H7 (cell line): ENCODE measurements around the gene FBXW4. TPM values are rescaled to one million over a fixed set of nuclear protein-coding genes. Genes with fewer than 3 reads are reported as not detected.

Source experiments
- DNase-seq: peaks from one replicate; pipeline ENCODE4 v3.0.0; 2012
- H3K27me3 ChIP-seq: 2 replicates; pipeline ENCODE4 v1.6.0; 2011; ENCODE audit warnings: mild to moderate bottlenecking, low read length; ENCODE audit not compliant: control insufficient read depth, insufficient read depth
- H3K36me3 ChIP-seq: replicated peaks from 2 replicates; pipeline ENCODE4 v1.5.1; 2011; ENCODE audit warnings: low read length; ENCODE audit not compliant: control insufficient read depth, insufficient read depth
- H3K4me3 ChIP-seq: 2 replicates; pipeline ENCODE4 v1.5.1; 2011; ENCODE audit warnings: low read depth, mild to moderate bottlenecking, control low read depth, low read length, moderate library complexity; ENCODE audit not compliant: insufficient read depth
- total RNA-seq: library from RNA; depleted of rRNA; stranded (reverse); fragments of >200 nt; shearing (Covaris generic); gene quantifications from 2 replicates; pipeline ENCODE4 v1.2.3, GENCODE V29; 2014

FBXW4 gene
- total RNA-seq, 1 experiment from 2014 or later: 25.4 TPM

DNA sequence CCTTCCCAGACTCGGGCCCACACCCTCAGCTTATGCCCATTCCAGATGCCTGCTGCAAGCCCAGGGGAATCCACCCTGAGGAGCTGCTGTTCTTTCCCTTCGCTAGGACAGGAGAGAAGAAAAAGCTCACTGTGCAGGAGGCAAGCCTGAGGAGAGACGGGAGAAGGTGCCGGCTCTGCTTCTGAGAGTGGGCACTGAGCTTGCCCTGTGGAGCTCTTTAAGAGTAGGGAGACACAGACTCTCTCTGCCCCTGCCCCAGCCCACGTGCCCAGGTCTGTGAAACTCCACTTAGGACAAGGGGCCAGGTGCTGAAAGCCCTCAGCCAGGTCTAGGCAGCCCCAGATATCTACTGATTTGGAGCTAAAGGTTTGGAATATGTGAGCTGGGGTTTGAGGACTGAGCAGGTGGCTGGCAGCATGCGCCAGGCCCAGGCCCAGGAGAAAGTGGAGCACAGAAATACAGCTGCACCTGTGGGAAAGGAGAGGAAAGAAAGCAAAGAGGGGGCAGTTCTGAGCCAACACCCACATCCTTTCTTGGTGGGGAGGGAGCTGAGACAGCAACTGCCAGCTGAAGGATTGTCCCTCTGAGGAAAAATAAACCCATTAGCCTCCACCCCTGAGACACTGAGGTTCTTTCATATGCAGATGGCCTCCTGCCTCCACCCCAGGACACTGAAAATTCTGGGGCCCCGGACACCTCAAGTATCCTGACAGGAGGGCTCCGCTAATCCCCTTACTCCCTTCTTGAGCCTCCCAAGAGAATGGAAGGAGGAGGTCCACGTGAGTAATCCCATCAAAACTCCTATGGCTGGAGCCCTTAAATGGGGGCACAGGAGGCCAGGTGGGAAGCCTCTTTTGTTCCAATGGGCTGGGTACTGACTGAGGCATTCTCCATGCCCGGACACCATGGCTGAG, 114.2 kb downstream of the FBXW4 start:
- peaks cover 16% of the 10 kb centered on the region for H3K36me3 ChIP-seq
- peak; percentile 76 for DNase-seq
- no peak overlapping the region for H3K4me3 ChIP-seq
- no peaks in the 10 kb centered on the region for H3K27me3 ChIP-seq

DNA sequence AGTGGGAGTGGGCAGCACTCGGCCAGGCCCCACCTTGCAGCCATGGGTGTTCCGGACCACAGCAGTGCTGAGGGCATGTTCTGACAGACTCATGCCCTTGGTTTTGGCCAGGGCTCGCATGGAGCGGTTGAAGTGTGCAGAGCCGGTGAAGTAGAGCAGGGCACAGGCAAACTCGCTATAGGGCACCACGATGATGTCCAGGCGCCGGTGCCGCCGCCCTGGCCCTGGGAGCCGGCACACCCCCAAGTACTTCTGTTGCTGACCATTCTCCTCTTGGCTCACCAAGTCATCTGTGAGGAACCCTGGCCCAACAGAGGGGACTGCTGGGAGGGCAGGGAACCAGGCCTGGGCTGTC, 115.5 kb downstream of the FBXW4 start:
- H3K36me3 ChIP-seq: peaks cover 12% of the 10 kb centered on the region
- DNase-seq: no peak
- H3K4me3 ChIP-seq: no peak overlapping the region
- H3K27me3 ChIP-seq: no peaks in the 10 kb centered on the region

DNA sequence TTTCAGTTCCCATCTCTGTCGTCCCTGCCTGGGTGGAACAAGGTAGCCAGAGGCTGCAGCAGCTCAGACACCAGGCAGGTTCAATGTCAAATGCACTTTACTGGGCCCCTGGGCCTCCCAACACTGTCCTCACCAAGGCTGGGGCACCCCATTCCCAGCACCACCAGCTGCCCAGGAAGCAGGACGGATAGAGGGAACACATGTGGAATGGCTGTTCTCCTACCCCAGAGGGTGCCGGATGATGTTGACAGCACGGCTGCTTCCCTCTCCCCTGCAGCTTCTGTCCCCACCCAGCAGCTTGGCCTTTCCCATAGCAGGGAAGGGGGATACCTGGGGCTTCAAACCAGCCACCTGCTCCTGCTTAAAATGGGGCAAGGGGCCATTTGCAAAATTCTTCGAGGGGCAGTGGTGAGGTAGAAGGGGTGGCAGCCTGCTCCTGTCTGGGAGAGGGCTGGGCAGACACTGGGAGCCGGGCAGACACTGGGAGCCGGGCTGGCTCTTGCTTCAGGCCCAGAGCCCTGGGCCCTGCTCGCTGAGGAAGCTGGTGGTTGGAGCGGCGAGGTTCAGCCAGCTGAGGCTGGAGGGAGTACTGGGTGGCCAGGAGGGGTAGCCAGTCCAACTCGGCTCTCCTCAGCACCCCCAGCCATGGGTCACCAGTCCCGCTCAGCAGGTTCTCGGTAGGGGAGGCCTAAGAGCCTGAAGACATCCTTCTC, 116.0 kb downstream of the FBXW4 start:
- no peak for DNase-seq
- Histone ChIP-seq H3K4me3 (no peak overlapping the region), H3K36me3 (peaks cover 12% of the 10 kb centered on the region), H3K27me3 (no peaks in the 10 kb centered on the region)

DNA sequence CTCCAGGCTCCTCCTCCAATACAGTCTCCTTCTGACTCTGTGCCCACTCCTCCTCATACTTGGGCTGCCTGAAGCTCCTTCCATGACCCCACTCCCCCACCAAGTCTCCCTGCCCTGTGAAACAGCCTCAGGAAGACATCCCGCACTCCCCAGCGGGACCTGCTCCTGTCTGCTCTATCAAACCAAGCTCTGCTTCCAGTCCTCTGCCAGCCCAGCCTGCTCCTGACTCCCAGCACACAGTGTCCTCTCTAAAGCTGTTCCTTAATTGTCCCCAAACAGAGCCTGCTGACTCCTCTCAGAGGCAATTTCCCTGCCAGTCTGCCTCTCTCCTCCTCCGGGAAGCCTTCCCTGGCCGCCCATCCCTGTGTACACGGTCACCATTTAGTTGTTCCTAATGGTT, 116.8 kb downstream of the FBXW4 start:
- Histone ChIP-seq H3K36me3 (peaks cover 9% of the 10 kb centered on the region), H3K4me3 (no peak overlapping the region), H3K27me3 (no peaks in the 10 kb centered on the region)
- DNase-seq: no peak

DNA sequence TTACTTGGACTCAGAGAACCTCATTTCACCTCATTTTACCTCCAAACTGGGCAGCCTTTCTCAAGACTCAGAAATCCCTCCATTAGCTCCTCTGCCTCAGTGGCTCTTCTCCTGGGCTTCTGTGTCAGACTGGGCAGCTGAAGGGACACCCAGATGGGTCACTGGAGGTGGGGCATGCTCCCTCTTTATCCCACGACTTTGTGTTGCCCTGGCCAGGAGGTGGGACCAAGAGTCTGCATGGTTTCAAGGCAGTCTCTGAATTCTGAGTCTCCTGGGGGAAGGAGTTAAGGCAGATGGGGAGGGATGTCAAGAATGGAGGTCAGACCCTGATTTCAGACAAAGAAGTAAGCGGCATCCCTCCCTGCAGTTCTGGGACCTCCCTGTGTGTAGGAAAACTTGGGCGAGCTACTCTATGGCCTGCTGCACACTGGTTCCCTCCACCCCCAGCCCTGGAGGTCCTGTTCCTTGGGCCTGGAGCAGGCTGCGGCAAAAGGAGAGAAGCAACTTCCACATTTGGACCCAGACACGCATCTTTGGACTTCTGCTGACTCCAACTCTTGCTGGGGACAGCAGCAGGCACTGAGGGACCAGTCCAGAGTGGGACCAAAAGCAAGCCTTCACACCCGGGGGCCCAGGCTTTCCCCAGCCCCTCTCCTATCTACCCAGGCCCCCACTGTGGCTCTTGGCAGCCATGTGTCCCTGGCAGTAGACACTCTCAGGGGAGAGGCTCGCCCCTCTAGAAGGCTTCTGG, 117.7 kb downstream of the FBXW4 start:
- H3K27me3 ChIP-seq: peaks cover 5% of the 10 kb centered on the region
- no peak overlapping the region for H3K4me3 ChIP-seq
- peaks cover 6% of the 10 kb centered on the region for H3K36me3 ChIP-seq
- no peak for DNase-seq

DNA sequence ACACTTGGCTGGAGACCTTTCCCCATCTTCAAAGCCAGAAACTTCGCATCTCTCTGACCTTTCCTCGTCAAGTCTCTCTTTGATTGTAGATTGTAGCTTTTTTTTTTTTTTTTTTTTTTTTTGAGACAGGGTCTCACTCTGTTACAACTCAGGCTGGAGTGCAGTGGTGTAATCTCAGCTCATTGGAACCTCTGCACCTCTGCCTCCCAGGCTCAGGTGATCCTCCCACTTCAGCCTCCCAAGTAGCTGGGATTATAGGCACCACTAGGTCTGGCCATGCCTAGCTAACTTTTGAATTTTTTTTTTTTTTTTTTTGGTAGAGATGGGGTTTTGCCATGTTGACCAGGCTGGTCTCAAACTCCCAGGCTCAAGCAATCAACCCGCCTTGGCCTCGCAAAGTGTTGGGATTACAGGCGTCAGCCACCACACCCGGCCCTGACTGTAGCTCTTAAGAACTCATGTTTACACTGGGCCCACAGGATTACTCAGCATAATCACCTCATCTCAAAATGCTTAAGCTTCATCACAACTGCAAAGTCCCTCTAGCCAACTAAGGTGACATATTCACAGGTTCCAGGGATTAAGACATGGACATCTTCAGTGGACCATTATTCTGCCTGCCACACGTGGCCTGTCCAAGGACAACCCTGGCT, 118.6 kb downstream of the FBXW4 start:
- Histone ChIP-seq H3K36me3 (peaks cover 6% of the 10 kb centered on the region), H3K27me3 (peaks cover 10% of the 10 kb centered on the region), H3K4me3 (no peak overlapping the region)
- no peak for DNase-seq

DNA sequence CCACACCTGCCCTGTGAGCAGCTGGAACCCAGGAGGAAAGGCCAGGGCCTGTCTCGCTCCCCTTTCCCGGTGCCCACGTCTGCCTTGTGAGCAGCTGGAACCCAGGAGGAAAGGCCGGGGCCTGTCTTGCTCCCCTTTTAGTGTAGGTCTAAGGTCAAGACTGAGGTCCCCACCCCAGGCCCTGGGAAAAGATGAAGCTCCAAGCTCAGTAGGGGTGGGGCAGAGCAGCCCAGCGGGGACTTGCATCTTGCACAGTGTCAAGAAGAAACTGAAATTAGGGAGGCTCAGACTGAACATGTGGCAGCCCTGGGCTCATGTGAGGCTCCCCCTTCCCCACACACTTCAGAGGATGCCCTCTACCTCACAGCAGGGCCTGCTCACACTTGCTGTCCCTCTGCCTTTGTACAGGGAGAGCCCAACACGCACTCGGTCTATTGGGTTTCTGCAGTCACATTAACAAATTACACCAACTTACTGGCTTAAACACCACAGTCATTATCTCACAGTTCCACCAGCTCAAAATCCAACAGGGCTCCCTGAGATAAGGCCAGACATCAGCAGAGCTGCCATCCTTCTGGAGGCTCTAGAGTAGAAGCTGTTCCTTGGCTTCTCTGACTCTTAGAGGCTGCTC, 119.3 kb downstream of the FBXW4 start:
- DNase-seq: peak; percentile 46
- Histone ChIP-seq H3K4me3 (no peak overlapping the region), H3K36me3 (peaks cover 6% of the 10 kb centered on the region), H3K27me3 (peaks cover 16% of the 10 kb centered on the region)

DNA sequence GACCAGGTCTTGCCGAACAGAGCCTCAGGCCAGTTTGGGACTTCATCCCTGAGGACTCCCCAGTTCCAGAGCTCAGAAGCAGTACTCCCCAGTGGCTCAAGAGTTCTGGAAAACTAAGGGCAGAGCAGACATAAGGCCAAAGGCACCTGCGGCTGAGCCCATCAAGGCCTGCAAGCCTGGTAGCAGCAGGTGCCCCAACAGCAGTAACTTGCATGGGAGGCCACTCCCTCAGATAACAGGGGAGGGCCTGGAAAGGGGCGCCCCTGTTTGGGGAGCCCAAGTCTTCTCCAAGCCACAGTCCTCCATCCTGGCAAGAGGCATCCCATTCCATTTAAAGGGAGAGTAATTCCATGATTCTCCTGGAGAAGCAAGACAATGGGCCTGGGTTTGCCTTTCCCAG, 119.9 kb downstream of the FBXW4 start:
- Histone ChIP-seq H3K36me3 (peaks cover 5% of the 10 kb centered on the region), H3K27me3 (peaks cover 19% of the 10 kb centered on the region), H3K4me3 (no peak overlapping the region)
- peak; percentile 65 for DNase-seq

DNA sequence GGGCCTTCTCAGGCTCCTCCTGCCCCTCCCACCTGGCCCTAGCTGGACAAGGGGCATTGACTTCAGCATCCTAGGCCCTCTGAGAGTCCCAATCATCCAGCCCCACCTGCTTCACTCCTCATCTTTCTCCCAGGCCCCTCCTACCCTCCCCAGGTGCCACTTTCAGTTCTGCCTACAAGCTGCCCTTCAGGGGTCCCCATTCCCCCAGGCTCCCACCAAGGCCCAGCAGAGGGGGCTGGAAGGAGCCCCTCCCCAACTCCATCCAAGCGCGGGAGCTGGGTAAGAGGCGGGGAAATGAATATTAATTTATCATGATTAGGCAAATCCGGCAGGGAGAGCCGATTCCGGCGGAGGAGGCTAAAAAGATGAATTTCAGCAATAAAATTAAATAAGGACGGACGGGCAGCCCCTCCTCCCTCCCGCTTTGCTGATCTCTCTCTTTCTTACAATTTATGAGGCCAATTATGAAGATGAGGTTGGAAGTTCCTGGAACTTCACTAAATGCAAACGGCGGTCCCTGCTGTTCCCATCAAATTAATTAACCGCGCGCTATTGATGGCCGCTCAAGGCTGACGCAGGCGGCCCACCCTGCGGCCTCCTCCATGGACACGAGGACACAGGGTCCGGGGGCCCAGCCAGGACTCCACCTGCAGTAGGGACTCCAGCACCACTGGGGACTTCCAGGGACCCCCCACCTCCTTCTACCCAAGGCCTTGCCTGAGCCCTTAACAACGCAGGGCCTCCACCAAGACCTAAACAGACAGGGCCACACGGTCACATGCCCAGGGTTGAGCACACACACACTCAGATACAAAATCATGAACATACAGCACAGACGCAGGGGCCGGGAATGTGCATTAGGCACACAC, 120.9 kb downstream of the FBXW4 start:
- H3K4me3 ChIP-seq: no peak overlapping the region
- H3K36me3 ChIP-seq: peaks cover 2% of the 10 kb centered on the region; the same call in 1 of the 2 replicates
- peak; percentile 68 for DNase-seq
- peaks cover 28% of the 10 kb centered on the region for H3K27me3 ChIP-seq

DNA sequence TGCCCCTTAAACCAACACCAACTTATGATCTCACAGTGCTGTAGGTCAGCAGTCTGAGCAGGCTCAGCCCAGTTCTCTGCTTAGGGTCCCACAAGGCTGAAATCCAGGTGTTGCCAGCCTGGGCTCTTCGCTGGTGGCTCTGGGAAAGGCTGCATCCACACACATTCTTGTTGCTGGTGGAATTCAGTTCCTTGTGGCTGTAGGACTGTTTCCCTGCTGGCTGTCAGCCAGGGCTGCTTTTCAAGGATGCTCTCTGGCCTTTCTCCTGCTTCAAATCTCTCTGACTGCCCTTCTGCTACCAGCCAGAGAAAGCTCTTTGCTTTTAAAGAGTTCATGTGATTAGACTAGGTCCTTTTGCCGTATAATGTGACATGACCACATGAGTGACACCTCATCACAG, 122.2 kb downstream of the FBXW4 start:
- no peak overlapping the region for H3K4me3 ChIP-seq
- DNase-seq: no peak
- peaks cover 40% of the 10 kb centered on the region for H3K27me3 ChIP-seq
- H3K36me3 ChIP-seq: no peaks in the 10 kb centered on the region; the same call in 1 of the 2 replicates

DNA sequence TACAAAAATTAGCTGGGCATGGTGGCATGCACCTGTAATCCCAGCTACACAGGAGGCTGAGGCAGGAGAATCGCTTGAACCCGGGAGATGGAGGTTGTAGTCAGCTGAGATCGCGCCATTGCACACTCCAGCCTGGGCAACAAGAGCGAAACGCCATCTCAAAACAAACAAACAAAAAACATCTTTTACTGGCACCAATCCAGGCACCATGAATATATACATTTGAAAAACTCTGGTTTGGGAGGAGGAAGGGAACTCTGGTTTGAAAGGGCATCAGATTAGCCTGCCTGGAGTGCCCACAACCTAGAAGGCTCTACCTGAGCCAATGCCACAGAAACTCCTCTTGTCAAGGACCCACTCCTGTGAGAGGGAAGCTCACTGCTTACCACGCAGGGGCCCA, 122.8 kb downstream of the FBXW4 start:
- no peaks in the 10 kb centered on the region; the same call in 1 of the 2 replicates for H3K36me3 ChIP-seq
- H3K4me3 ChIP-seq: no peak overlapping the region
- H3K27me3 ChIP-seq: peaks cover 44% of the 10 kb centered on the region
- no peak for DNase-seq

DNA sequence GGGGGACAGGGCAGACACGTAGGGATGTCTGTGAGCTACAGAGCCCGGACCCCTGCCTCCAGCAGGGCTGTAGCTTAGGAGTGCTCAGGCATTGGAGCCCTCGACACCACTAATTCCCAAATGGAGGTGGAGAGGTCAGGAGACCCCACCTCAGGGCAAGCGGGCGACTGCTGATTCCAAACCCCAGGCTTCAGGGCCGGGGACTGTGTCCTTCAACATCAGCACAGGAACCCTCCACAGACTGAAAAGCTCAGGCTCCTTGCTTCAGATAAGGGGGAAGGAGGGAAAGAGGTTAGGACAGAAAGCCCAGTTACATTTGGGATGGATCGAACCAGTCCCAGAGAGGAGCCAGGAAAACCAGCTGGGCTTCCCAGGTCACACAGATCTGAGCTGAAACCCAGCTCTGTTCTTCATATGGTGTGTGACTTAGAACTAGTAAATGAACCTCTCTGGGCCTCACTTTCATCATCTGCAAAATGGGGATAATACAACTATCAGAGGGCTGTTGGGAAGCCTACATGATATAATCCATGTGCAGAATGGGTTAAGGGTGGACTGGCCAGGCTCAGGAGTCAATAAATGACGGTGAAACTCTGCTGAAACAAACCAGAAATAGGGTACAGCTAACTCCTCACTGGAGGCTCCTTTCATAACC, 123.6 kb downstream of the FBXW4 start:
- H3K36me3 ChIP-seq: no peaks in the 10 kb centered on the region
- no peak for DNase-seq
- no peak overlapping the region for H3K4me3 ChIP-seq
- peaks cover 51% of the 10 kb centered on the region for H3K27me3 ChIP-seq
